ENCODE measurements around the gene ZFAND2B.
A peak's percentile ranks its signal among the peaks of the same experiment; 100 is the strongest.

Gene ZFAND2B, protein sequence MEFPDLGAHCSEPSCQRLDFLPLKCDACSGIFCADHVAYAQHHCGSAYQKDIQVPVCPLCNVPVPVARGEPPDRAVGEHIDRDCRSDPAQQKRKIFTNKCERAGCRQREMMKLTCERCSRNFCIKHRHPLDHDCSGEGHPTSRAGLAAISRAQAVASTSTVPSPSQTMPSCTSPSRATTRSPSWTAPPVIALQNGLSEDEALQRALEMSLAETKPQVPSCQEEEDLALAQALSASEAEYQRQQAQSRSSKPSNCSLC

DNA sequence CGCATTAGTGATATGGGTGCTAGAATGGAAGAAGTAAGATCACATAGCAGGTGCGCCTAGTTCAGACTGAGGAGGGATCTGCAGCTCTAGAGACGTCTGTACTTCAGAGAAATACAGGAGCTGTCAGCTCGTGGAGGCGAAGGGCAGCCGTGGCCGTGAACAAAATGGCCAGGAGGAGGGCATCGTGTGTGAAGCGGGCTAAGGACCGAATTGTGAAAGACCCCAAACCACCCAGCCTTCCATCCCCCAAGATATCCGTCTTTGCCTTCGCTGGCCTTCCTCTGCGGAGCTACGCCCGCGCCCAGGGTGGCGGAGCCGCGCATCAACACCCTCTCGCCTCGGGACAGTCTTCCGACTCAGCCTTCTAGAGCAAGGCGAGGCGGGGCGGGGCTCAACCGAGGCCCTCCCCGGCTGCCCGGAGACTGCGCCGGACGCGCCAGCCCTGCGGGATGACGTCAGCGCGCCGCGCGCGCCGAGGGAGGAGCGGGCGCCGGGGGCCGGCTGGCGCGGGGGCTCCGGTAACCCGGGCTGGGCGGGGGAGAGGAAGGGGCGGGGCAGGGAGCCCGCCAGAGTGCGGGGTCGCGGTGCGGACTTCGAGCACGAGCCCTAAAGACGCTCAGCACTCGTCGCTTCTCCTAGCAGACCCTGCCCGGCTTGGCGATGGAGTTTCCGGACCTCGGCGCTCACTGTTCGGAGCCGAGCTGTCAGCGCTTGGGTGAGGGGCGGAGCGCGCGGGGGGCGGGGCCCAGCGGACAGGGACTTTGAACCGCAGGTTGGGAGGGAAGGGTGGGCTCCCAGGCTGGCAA, at the start of gene ZFAND2B:
Gene ZFAND2B (plus strand): TSS at position 455 of the 806 bp plus-strand sequence. CDS start 206 bp downstream, at position 661.
- DNase-seq = peak; percentile 93

DNA sequence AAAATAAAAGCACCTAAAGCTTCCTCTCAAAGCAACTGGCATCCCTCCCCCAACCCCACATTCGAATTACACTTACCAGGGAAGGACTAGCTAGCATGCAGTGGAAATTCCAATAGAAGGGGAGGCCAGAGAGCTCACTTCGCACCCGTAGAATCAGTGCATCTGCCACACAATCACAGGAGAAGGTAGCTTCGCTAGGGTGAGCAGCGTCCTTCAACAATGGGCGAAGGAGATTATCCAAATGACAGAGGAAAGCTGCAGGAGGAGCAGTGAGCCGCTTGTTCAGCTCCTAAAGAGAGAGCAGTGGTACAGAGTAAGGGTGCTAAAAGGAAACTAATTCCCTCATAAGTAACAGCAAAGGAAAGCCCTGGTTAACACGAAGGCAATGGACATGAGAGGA, 49.2 kb upstream of the ZFAND2B start:
- DNase-seq = no peak

DNA sequence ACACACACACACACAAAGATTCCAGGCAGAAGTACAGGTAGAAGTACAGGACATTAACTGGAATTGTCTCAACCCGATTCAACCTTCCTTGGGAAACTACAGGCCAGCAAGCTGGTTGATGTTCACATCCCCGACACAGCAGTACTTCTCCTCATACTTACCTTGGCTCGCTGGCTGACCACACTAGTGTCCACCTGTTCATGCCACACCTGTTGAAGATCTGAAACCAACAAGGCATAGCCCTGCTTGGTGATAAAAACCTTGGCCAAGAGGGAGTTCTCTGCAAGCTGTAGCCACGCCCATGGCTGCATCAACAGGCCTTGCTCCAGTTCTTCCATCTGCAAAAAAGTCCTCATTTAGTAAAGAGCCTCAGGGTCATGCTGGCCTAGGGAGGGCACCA, 48.6 kb upstream of the ZFAND2B start:
- no peak for DNase-seq

DNA sequence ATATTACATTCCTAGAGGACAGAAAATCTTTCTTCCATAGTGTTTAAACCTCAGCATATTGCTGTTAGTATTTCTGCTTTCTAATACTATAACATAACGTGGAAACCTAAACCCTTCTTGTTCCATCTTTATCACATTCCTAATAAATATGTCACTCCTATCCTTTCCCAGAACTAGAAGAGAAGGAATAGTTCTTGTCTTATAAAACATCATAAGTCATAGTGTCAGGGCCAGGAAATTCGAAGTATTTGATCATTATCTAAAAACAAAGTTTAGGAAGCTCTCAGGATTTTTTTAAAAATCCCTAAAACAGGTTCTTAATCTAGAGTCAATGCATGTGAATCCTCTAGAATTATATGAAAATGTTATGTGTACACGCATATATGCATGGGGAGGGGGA, 48.0 kb upstream of the ZFAND2B start:
- no peak for DNase-seq

DNA sequence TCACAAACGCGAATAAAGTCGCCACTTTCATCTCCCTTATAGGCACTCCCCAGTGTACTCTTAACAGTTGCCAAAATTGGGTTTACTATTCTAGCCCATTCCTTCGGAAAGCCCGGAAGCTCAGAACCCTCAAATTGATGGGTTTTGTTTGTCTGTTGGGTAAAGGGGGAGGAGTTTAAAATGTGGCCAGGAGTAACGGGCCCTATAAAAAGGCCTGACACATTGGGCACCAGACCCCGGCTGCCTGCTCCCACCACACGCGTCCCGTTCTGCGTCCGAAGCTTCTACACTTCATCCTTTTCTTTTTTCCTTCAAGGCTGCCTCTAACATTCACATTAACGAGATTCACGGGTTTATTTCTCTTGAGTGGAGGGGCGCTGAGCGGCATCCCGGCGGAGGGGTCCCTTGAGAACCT, 46.8 kb upstream of the ZFAND2B start:
- no peak for DNase-seq

DNA sequence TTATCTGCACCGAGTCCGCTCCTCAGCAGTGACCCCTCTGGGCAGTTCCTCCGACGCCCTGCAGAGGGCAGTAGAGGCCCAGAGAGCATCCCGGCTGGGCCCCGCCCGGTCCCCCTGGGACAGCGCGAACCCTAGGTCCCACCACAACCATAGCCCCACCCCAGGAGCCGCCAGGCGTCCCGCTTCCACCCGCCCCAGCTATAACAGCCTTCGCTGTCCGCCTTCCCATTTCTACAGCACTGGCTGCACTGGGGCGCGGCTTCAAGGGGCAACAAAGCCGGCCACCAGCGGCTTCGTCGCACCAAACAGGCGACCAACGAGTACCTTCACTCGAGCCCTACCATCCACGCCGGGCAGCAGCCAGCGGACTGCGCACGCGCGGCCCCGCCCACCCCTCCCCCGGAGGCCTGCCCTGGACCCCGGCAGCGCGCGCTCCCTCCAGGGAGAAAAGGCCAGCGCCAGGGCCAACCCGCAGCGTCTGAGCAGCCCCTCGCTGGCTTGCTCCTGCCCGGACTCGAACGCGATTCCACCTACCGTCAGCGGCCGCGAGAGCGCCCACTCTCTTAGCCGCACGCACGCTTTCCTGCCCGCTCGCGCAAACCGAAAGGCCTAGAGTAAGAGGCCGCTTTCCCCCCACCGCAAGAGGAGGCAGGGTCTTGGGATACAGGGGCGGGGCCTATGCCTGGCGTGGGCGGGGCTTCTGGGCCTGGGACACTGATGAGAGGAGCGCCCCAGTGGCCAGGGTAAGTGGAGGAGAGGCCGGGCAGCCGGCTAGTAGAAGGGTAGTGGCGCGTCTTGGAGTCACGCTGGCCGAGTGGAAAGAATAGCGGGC, 46.2 kb upstream of the ZFAND2B start, which contains the start of gene NHEJ1:
Gene NHEJ1 (minus strand): TSS at position 630 of the 832 bp plus-strand sequence. CDS start 2,453 bp downstream, outside the sequence.
- peak; percentile 91 for DNase-seq

DNA sequence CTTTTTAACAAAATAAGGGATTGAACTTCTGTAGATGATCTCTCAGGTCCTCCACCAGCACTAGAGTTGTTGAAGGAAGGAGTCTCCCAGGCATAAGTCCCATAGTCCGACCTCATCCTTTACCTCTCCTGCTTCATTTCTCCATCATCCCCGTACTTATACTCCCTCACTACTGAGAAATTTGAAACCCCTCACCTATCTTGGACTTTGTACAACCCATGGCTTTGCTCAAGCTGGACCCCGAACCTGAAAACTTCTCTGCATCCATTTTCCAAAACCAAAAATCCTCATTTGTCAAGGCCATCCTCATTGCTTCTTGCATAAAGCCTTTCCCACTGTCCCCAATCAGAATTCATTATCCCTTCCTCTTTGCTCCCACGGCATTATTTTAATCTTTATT, 45.5 kb upstream of the ZFAND2B start:
- DNase-seq = no peak

DNA sequence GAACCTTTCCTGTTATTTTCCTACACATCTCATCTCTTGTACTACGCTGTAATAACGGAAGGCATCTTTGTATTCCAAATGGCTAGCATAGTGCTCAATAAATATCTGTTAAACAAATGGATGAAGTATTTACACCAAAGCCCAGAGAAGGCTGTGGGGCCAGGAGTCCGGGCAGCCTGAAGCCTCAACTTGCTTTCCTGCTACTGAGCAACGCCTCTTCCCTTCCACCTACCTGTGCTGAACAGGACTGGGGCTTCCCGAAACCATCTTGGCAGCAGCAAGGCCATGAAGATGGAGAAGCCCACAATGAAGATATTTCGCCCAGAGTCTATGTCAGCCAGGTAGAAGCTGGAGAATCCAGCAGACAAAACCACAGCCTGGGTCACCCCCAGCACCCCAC, 43.4 kb upstream of the ZFAND2B start:
- no peak for DNase-seq

DNA sequence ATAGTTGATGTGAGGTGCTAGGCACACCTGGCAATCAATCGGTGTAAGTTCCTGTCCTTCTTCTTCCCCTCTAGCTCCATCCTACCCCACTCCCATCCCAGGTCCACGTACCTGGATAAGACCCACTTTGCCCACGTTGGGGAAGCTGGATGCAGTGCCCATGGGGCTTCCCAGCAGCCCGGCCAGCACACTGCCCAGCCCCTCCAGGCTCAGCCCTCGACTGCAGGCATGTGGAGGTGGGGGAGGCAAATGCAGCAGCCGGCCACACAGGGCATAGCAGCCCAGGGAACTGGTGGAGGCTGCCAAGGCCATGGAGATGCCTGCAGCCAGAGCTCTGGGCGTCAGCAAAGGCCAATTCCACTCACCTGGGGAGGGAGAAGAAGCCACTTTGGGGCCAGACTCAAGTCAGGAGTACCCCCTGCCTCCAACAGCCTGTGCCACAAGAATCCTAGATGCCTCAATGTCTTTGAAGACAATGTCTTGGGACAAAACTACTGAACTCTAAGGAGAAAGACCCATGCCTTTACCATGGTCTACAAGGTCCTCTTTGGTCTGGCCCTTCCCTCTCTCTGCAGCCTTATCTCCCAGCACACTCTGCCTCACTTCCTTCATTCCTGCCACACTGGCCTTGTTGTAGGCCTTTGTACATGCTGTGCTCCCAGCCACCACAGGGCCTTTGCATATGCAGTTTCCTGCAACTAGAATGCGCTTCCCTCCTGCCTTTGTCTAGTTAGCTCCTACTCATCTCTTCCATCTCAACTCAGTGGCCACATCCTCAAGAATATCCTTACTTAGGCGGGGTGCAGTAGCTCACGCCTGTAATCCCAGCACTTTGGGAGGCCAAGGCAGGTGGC, 41.3 kb upstream of the ZFAND2B start:
- DNase-seq = no peak

DNA sequence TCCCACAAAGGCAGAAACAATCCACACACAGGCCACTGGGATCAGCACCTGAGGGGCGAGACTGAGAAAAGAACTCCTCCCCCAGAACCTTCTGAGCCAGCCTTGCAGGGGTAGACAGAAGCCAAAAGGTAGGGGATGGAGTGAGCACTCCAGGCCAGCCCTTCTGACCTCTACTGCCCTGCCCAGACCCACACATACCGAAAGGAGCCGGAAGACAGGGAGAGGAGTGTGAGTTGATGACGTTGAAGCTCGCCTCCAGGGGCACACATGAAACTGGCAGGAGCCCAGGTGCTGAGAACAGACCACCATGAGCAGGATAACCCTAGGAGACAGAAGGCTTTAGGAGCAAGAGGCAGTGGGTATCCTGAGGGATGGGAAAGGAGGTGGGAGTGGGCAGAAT, 38.6 kb upstream of the ZFAND2B start:
- peak; percentile 3 for DNase-seq

DNA sequence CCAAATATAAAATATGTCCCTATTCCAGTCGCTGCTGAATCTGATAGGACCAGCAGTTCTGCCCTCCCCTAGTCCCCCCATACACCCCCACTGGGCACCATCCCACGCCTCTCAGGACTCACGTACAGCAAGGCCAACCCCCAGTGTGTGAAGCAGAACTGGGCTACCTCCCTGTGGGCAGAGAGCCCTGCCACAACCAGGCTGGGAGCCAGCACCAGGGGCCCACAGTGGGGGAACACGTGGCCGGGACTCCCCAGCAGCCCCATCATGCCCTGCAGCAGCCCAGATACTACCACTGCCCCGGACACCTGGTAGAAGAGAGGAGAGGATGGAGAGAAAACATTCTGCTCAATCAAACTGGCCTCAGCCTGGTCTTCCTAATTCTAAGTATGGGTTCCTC, 38.1 kb upstream of the ZFAND2B start:
- DNase-seq = peak; percentile 60

DNA sequence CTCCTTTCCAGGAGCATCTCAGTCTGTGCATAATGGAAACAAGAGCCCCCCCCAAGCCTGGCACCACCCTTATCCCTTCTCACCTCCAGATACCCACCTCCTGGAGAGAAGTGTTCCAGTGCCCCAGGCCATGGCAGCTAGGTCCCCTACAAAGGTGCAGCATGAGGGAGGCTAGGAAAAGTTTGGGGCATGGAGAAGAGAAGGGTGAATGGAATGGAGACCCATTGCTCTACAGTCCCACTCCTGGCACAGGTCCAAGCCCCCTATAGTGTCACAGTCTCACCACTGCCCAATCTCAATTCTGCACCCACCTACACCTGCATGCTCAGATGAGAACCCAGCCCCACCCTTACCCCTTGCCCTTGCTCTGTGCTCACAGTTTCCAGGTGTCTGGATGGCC, 37.6 kb upstream of the ZFAND2B start:
- no peak for DNase-seq

DNA sequence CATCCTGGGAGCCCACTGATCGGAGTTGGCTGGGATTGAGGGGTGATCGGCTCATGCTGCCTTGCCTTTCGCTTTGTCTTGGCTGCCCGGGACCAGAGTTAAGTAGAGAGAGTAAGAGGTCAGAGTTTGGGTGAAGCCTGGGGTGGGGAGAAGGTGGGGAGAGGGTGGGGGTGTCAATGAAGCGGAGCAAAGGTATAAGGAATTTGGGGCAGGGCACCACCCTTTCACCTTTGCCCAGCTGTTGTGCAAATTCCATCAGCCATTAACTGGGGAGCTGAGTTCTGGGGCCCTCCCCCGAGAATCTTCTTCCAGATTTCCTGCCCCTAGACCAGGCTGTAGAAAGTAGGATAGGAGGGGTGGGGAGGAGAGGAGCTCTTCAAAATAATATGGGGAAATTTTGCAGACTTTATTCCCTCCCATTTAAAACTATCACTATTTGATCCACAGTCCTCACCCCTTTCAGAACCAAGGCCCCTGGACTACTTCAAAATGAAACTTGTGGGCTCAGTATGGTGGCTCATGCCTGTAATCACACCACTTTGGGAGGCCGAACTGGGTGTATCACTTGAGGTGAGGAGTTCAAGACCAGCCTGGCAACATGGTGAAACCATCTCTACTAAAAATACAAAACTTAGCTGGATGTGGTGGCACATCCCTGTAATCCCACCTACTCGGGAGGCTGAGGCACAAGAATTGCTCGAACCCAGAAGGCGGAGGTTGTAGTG, 36.5 kb upstream of the ZFAND2B start, which contains the start of gene SLC23A3:
Gene SLC23A3 (minus strand): TSS at position 100 of the 725 bp plus-strand sequence. CDS start 45 bp downstream, at position 55.
- no peak for DNase-seq

DNA sequence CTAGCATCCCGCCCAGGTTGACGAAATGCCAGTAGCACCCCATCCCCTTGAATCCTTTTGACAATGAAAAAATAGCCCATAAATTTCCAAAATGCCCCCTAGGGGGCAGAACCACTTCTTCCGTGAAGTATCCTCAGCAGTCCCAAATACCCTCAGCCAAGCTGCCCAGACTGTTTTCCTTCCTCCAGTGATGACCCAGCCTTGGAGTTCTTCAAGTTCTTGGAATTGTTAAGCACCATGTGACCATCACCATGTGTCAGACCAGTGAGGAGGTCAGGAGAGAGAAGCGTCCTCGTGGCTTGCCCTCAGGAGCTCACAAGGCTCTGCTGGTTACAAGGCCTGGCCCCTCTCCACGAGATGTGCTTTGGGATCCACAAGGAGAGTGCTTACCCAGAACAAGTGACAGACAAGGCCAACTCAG, 35.3 kb upstream of the ZFAND2B start:
- DNase-seq = peak; percentile 43

DNA sequence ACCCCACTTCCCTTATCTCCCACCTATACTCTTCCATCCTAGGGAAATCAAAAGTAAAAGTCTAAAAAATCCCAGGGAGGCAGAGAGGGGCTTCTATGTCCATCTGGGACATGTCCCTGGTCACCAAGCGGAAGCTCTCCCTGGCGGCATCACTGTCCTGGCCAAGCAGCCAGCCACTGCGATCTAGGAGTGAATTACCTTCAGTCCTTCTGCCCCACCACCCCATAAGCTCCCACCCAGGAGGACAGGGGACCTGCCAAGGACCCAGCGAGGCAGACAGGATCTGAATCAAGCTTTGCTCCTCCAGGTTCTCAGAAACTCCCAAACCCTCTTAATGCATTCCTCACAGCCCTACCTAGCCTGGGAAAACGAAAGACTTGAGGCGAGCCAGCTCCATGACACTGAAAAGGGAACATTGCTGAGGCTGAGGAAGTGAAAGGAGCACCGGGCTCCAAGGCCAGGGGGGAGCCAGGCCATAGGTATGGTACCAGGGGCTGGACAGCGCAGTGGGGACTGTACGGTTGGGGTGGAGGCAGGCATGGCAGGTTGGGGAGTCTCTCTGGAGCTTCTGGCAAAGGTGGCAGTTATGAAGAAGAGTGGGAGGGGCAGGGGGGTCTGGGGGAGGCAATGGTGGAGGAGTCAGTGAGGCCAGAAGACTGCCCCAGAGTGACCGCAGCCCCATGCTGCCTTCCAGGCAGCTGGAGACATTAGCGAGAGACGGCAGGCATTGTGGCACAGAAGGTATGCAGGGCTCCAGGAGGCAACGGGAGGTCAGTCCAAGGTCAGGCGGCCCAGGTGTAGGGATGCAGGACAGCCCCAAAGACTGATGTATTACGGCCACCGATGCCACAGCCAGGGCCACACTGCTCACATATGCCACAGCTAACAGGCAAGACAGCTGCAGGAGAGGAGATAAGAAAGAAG, 34.1 kb upstream of the ZFAND2B start:
- DNase-seq = no peak

DNA sequence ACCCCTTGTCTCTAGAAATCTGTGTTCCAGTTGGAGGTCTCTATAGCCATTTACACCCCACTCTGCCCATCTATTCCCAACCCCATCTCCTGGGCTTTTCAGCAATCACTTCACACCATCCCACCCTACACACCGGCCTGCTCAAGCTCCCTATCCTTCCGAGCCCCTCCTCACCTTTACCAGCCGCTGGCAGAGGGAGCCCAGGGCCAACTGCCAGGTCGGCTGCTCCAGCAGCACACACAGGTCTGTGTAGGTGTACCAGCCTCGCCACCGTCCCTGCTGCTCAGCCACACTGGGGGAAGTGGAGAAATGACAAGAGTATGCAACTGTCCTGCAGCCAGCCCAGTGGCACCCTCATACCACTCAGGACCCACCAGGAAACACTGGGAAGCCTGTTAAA, 33.4 kb upstream of the ZFAND2B start:
- DNase-seq = no peak

DNA sequence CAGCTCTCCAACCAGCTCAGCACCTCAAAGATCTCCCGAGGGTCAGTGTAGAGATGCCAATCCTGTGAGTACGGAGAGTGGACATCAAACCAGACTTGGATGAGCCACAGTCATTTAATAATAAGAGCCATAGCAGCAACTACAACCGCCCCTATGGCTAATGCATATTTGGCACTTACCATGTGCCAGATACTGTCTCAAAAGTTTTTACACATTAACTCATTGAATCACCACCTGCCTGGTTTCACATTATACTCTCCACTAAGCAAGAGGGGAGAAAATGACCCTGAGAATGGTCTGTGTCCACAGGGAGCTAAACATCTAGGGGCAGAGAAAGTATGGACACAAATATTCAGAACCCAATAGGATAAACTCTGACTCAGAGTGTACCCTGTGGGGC, 32.4 kb upstream of the ZFAND2B start:
- DNase-seq = no peak

DNA sequence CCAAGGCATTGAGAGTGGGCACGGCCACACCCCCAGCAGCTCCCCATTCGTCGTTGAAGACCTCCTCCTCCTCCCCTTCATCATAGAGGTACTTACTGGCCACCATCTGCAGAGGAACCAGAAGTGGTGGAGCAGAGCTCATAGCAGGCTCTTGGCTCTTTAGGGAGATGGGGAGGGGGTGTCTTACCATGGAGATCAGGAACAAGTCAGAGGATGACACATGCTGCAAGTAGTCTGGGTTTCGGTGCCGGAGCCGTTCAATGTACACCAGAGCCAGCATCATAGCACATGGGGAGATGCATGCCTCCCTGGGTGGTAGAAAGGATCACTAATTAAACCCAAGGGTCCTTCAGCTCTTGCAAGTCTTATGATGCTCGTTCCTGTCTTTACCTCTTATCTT, 31.8 kb upstream of the ZFAND2B start:
- DNase-seq = no peak

DNA sequence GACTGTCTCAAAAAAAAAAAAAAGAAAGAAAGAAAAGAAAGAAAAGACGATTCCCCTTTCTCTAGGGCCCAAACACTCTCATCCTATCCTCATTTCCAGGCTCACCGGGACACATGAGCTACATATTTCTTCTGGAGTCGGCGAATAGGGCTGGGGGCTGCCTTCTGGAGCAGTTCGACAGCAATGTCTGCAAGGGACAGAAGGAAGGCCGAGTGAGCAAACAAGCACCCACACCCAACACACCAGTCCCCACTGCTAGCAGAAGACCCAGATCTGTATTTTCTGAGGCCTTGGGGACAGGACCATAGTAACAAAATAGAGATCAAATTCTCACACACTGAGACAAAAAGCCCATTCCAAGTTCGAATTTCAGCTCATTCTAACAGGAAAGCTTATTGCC, 31.1 kb upstream of the ZFAND2B start:
- DNase-seq = no peak

All from RPMI8226 (cell line).